ENCODE data around the gene BBOF1.
"Not testable (repeated sequence)": the region's sequence is repeated elsewhere in the genome, so short reads cannot be mapped to it uniquely, and the experiment has no call there.

The BBOF1 gene

GRCh38 chr14:73991092-73991491, 28.1 kb upstream of the BBOF1 start:
- TF ChIP-seq CTBP1 (IDR thresholded peaks at IDR 0.05; ENCODE audit: borderline replicate concordance), result no peak
- TF ChIP-seq SUZ12 (IDR thresholded peaks at IDR 0.05), result no peak
- no peak for TF ChIP-seq HDGF (IDR thresholded peaks at IDR 0.05; ENCODE audit: borderline replicate concordance)
- no peak for TF ChIP-seq ZNF384 (IDR thresholded peaks at IDR 0.05)
- TF ChIP-seq ARNT (IDR thresholded peaks at IDR 0.05), result no peak
- TF ChIP-seq PKNOX1 (IDR thresholded peaks at IDR 0.05), result no peak
- no peak for TF ChIP-seq LEF1 (IDR thresholded peaks at IDR 0.05; ENCODE audit: borderline replicate concordance)
- CTCF ChIA-PET, result interaction anchor here (0.7 kb wide), 1 partner anchor 33 kb away, joined by 3 read pairs; no protein-coding TSS in a partner anchor
- POLR2A ChIA-PET, result no interaction called here
- DNase-seq (ENCODE audit: extremely low spot score), result no peak

- DNase-seq (ENCODE audit: extremely low spot score); CTCF ChIA-PET; POLR2A ChIA-PET: not testable (repeated sequence)
Observed at GRCh38 chr14:73994926-73995325, 24.2 kb upstream of the BBOF1 start.

GRCh38 chr14:73995977-73996378, 23.2 kb upstream of the BBOF1 start:
- no peak for DNase-seq (ENCODE audit: extremely low spot score)
- ChIA-PET POLR2A (no interaction called here), CTCF (no interaction called here)
- TF ChIP-seq FOXA1 (IDR thresholded peaks at IDR 0.05) (no peak), BHLHE40 (IDR thresholded peaks at IDR 0.05; ENCODE audit: borderline replicate concordance) (no peak), PKNOX1 (IDR thresholded peaks at IDR 0.05) (no peak), NFRKB (IDR thresholded peaks at IDR 0.05) (no peak), ZNF384 (IDR thresholded peaks at IDR 0.05) (no peak), CTBP1 (IDR thresholded peaks at IDR 0.05; ENCODE audit: borderline replicate concordance) (no peak), ELF4 (IDR thresholded peaks at IDR 0.05) (no peak), FOXM1 (IDR thresholded peaks at IDR 0.05; ENCODE audit: borderline replicate concordance) (no peak), HDGF (IDR thresholded peaks at IDR 0.05; ENCODE audit: borderline replicate concordance) (no peak), ARNT (IDR thresholded peaks at IDR 0.05) (no peak), L3MBTL2 (conservative IDR thresholded peaks at IDR 0.05) (no peak), LEF1 (IDR thresholded peaks at IDR 0.05; ENCODE audit: borderline replicate concordance) (no peak), SUZ12 (IDR thresholded peaks at IDR 0.05) (no peak), FOXK2 (IDR thresholded peaks at IDR 0.05) (no peak)

DNA sequence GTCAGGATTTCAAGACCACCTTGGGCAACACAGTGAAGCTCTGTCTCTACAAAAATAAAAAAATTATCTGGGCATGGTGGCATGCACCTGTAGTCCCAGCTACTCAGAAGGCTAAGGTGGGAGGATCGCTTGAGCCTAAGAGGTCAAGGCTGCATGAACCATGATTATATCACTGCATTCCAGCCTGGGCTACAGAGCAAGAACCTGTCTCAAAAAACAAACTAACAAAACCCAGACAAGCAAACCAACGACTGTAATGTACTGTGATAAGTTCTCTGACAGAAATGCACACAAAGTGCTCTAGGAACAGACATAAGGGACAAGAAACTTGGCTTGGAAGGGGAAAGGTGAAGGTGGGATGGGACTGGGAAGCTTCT, 22.4 kb upstream of the BBOF1 start:
- TF ChIP-seq LEF1 (IDR thresholded peaks at IDR 0.05; ENCODE audit: borderline replicate concordance), result no peak
- no peak for DNase-seq (ENCODE audit: extremely low spot score)
- ChIA-PET CTCF (no interaction called here), POLR2A (no interaction called here)

GRCh38 chr14:73997108-73997943, 21.8 kb upstream of the BBOF1 start:
- no peak for DNase-seq (ENCODE audit: extremely low spot score)
- CTCF ChIA-PET, result interaction anchor here (0.5 kb wide), 1 partner anchor 834 kb away, joined by 3 read pairs; no protein-coding TSS in a partner anchor
- POLR2A ChIA-PET, result no interaction called here
- no peak for TF ChIP-seq ARNT (IDR thresholded peaks at IDR 0.05)
- TF ChIP-seq FOXA1 (IDR thresholded peaks at IDR 0.05), result no peak

DNA sequence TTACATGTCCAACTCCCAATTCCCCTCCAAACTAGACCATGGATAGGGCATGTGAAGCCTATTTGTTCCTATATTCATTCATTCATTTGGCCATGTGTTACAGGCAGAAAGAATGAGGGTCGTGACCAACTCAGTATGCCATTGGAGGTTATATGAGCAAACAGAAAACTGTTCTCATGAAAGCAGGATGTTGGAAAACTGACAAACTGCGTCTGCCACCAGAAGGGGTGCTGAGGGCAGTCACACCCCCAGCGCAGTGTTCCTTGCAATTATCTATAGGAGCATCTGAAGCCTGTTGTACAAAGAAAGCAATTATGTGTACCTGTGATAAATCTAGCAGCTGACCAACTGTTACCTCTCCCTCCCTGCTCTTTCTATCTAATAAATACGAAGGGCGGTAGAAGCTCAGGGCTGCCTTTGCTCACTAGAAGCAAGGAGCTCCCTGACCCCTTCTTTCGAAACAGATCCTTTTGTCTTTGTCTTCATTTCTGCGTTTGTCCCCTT, 21.2 kb upstream of the BBOF1 start:
- no peak for DNase-seq (ENCODE audit: extremely low spot score)
- TF ChIP-seq FOXA1 (IDR thresholded peaks at IDR 0.05) (no peak), SUZ12 (IDR thresholded peaks at IDR 0.05) (no peak), FOXK2 (IDR thresholded peaks at IDR 0.05) (no peak), ELF4 (IDR thresholded peaks at IDR 0.05) (no peak), BHLHE40 (IDR thresholded peaks at IDR 0.05; ENCODE audit: borderline replicate concordance) (no peak), HDGF (IDR thresholded peaks at IDR 0.05; ENCODE audit: borderline replicate concordance) (no peak), TARDBP (IDR thresholded peaks at IDR 0.05) (no peak), ZNF384 (IDR thresholded peaks at IDR 0.05) (no peak)
- ChIA-PET CTCF (interaction anchor here (0.5 kb wide), 1 partner anchor 833 kb away, joined by 3 read pairs; no protein-coding TSS in a partner anchor), POLR2A (no interaction called here)

DNA sequence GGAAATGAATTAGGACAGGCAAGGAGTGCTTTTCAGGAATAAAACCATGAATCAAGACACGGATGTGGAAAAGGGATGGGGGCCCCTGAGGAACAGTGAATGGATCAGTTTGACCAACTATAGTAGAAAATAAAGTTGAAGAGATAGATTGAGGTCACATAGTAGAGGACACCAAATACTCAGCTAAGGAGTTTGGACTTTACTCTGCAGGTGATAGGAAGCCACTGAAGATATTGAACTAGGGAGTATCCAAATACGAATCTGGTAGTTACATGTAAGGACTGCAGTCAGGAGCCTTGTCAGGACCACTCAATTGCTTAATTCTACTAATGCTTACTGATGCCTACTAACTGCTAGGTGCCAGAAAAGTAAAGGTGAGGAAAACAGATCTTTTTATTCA, 20.4 kb upstream of the BBOF1 start:
- DNase-seq (ENCODE audit: extremely low spot score), result no peak
- POLR2A ChIA-PET, result interaction anchor here (0.6 kb wide), 1 partner anchor 410 kb away, joined by 4 read pairs; no protein-coding TSS in a partner anchor
- CTCF ChIA-PET, result interaction anchor here (0.6 kb wide), 1 partner anchor 23 kb away, joined by 3 read pairs; no protein-coding TSS in a partner anchor
- TF ChIP-seq LEF1 (IDR thresholded peaks at IDR 0.05; ENCODE audit: borderline replicate concordance), result no peak
- TF ChIP-seq FOXM1 (IDR thresholded peaks at IDR 0.05; ENCODE audit: borderline replicate concordance), result no peak
- TF ChIP-seq FOXA1 (IDR thresholded peaks at IDR 0.05), result no peak
- no peak for TF ChIP-seq BHLHE40 (IDR thresholded peaks at IDR 0.05; ENCODE audit: borderline replicate concordance)
- TF ChIP-seq PKNOX1 (IDR thresholded peaks at IDR 0.05), result no peak
- TF ChIP-seq ELF4 (IDR thresholded peaks at IDR 0.05), result no peak
- TF ChIP-seq NFRKB (IDR thresholded peaks at IDR 0.05), result no peak
- TF ChIP-seq FOXK2 (IDR thresholded peaks at IDR 0.05), result no peak
- no peak for TF ChIP-seq HDGF (IDR thresholded peaks at IDR 0.05; ENCODE audit: borderline replicate concordance)
- no peak for TF ChIP-seq SUZ12 (IDR thresholded peaks at IDR 0.05)
- TF ChIP-seq TARDBP (IDR thresholded peaks at IDR 0.05), result no peak
- no peak for TF ChIP-seq L3MBTL2 (conservative IDR thresholded peaks at IDR 0.05)
- no peak for TF ChIP-seq ZNF384 (IDR thresholded peaks at IDR 0.05)

- DNase-seq (ENCODE audit: extremely low spot score); CTCF ChIA-PET; POLR2A ChIA-PET: not testable (repeated sequence)
Observed at GRCh38 chr14:74005664-74006063, 13.5 kb upstream of the BBOF1 start.

Measured in HEK293T (cell line).